HL-60 (cell line): Measurements from ENCODE around the gene RABEPK.
"Not testable (repeated sequence)": the region's sequence is repeated elsewhere in the genome, so short reads cannot be mapped to it uniquely, and the experiment has no call there.

ENCODE experiments used
- DNase-seq, 2 experiments: peaks; one replicate each; pipeline ENCODE4 v3.0.0-alpha.2; 2010 to 2020; ENCODE audit warnings: low read depth in 1 of 2, low spot score in 1 of 2
- H3K27ac ChIP-seq: fragments of 250-450 bp; sonication (Bioruptor Pico); replicated peaks from 2 replicates; pipeline ENCODE4 v1.5.1; 2020; ENCODE audit warnings: mild to moderate bottlenecking, moderate library complexity
- H3K27me3 ChIP-seq: fragments of 250-450 bp; sonication (Bioruptor Pico); 2 replicates; pipeline ENCODE4 v1.5.1; 2021; ENCODE audit warnings: mild to moderate bottlenecking, moderate library complexity; ENCODE audit not compliant: insufficient read depth, poor library complexity, severe bottlenecking
- H3K4me3 ChIP-seq: replicated peaks from 2 replicates; pipeline ENCODE4 v1.5.1; 2011; ENCODE audit warnings: mild to moderate bottlenecking, control low read depth, low read length; ENCODE audit not compliant: insufficient read depth
- GABPA ChIP-seq: IDR thresholded peaks from 2 replicates; pipeline ENCODE4 v1.6.1; 2012; ENCODE audit warnings: low read depth
- POLR2AphosphoS5 ChIP-seq: IDR thresholded peaks from 2 replicates; pipeline ENCODE4 v1.6.1; 2012; ENCODE audit warnings: low read depth
- SPI1 ChIP-seq: IDR thresholded peaks from 2 replicates; pipeline ENCODE4 v1.6.1; 2012; ENCODE audit warnings: low read depth, mild to moderate bottlenecking, borderline replicate concordance
- TF ChIP-seq, protein P1 (sequence below): IDR thresholded peaks from 2 replicates; pipeline ENCODE4 v1.6.1; 2012; ENCODE audit warnings: low read depth; ENCODE audit not compliant: insufficient replicate concordance
- TF ChIP-seq, protein P2 (sequence below): IDR thresholded peaks from one replicate; pipeline ENCODE4 v1.5.1; 2011; ENCODE audit warnings: low read length, control low read depth, inconsistent platforms; ENCODE audit not compliant: insufficient read depth

Gene RABEPK

GRCh38 chr9:125177888-125178287, 22.5 kb upstream of the RABEPK start:
- Histone ChIP-seq H3K4me3 (no peak overlapping the region), H3K27ac (no peak overlapping the region), H3K27me3 (no peaks in the 10 kb centered on the region)
- no peak for DNase-seq
- TF ChIP-seq SPI1 (no peak), GABPA (no peak), POLR2AphosphoS5 (no peak)
- TF ChIP-seq, protein P1, sequence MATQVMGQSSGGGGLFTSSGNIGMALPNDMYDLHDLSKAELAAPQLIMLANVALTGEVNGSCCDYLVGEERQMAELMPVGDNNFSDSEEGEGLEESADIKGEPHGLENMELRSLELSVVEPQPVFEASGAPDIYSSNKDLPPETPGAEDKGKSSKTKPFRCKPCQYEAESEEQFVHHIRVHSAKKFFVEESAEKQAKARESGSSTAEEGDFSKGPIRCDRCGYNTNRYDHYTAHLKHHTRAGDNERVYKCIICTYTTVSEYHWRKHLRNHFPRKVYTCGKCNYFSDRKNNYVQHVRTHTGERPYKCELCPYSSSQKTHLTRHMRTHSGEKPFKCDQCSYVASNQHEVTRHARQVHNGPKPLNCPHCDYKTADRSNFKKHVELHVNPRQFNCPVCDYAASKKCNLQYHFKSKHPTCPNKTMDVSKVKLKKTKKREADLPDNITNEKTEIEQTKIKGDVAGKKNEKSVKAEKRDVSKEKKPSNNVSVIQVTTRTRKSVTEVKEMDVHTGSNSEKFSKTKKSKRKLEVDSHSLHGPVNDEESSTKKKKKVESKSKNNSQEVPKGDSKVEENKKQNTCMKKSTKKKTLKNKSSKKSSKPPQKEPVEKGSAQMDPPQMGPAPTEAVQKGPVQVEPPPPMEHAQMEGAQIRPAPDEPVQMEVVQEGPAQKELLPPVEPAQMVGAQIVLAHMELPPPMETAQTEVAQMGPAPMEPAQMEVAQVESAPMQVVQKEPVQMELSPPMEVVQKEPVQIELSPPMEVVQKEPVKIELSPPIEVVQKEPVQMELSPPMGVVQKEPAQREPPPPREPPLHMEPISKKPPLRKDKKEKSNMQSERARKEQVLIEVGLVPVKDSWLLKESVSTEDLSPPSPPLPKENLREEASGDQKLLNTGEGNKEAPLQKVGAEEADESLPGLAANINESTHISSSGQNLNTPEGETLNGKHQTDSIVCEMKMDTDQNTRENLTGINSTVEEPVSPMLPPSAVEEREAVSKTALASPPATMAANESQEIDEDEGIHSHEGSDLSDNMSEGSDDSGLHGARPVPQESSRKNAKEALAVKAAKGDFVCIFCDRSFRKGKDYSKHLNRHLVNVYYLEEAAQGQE = no peak
- TF ChIP-seq, protein P2, sequence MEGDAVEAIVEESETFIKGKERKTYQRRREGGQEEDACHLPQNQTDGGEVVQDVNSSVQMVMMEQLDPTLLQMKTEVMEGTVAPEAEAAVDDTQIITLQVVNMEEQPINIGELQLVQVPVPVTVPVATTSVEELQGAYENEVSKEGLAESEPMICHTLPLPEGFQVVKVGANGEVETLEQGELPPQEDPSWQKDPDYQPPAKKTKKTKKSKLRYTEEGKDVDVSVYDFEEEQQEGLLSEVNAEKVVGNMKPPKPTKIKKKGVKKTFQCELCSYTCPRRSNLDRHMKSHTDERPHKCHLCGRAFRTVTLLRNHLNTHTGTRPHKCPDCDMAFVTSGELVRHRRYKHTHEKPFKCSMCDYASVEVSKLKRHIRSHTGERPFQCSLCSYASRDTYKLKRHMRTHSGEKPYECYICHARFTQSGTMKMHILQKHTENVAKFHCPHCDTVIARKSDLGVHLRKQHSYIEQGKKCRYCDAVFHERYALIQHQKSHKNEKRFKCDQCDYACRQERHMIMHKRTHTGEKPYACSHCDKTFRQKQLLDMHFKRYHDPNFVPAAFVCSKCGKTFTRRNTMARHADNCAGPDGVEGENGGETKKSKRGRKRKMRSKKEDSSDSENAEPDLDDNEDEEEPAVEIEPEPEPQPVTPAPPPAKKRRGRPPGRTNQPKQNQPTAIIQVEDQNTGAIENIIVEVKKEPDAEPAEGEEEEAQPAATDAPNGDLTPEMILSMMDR = no peak

GRCh38 chr9:125179776-125180175, 20.6 kb upstream of the RABEPK start:
- not testable (repeated sequence) for H3K27me3 ChIP-seq, H3K4me3 ChIP-seq, DNase-seq, H3K27ac ChIP-seq

GRCh38 chr9:125180876-125181275, 19.5 kb upstream of the RABEPK start:
- Histone ChIP-seq H3K27ac (no peak overlapping the region), H3K27me3 (no peaks in the 10 kb centered on the region), H3K4me3 (no peak overlapping the region)
- TF ChIP-seq, protein P2 = no peak
- TF ChIP-seq SPI1 = no peak
- TF ChIP-seq GABPA = no peak
- TF ChIP-seq, protein P1 = no peak
- no peak for TF ChIP-seq POLR2AphosphoS5
- DNase-seq = no peak

- H3K27me3 ChIP-seq, DNase-seq, H3K4me3 ChIP-seq, H3K27ac ChIP-seq: not testable (repeated sequence)
These were observed 18.6 kb upstream of the RABEPK start for GRCh38 chr9:125181756-125182155.

- DNase-seq = no peak
- no peak overlapping the region for H3K27ac ChIP-seq
- no peak for TF ChIP-seq POLR2AphosphoS5
- TF ChIP-seq SPI1 = no peak
- TF ChIP-seq, protein P1 = no peak
- TF ChIP-seq GABPA = no peak
- TF ChIP-seq, protein P2 = no peak
- no peaks in the 10 kb centered on the region for H3K27me3 ChIP-seq
- no peak overlapping the region for H3K4me3 ChIP-seq
These were observed 17.3 kb upstream of the RABEPK start for GRCh38 chr9:125183054-125183453.
